Activated B cell treated with CpG ODN at 0.5 μM for 24 hours (primary cell): ENCODE results near the gene FZD7. TPM values are rescaled to one million over a fixed set of nuclear protein-coding genes. Genes with fewer than 3 reads are reported as not detected.
A peak's percentile ranks its signal among the peaks of the same experiment; 100 is the strongest.

ENCODE experiments used
- ATAC-seq: fragments of 200-7000 bp; cut with Tn5 transposase; one replicate; pipeline ENCODE4 v1.10.0; 2021; ENCODE audit warnings: low read depth, mild to moderate bottlenecking, moderate library complexity
- CTCF ChIA-PET: fragments of 350-600 bp; sonication (Branson Sonifier 250); formaldehyde crosslinking; loops from one replicate; lab custom pipeline; 2021; ENCODE audit warnings: antibody characterized with exemption; lab: Charles Lee
- POLR2A ChIA-PET: fragments of 350-600 bp; sonication (Branson Sonifier 250); formaldehyde crosslinking; loops from one replicate; lab custom pipeline; 2021; ENCODE audit warnings: antibody characterized with exemption; lab: Charles Lee
- DNase-seq: peaks from one replicate; pipeline ENCODE4 v3.0.0; 2022
- H3K27ac Mint-ChIP-seq: one replicate; pipeline ENCODE4 v1.8.0; 2020; ENCODE audit warnings: mixed read lengths
- H3K27me3 Mint-ChIP-seq: one replicate; pipeline ENCODE4 v1.8.0; 2021; ENCODE audit warnings: mixed read lengths
- H3K36me3 Mint-ChIP-seq: one replicate; pipeline ENCODE4 v1.8.0; 2021; ENCODE audit warnings: low read depth, mixed read lengths
- H3K4me1 Mint-ChIP-seq: one replicate; pipeline ENCODE4 v1.8.0; 2021; ENCODE audit warnings: mixed read lengths
- H3K4me3 Mint-ChIP-seq: one replicate; pipeline ENCODE4 v1.8.0; 2020; ENCODE audit warnings: mild to moderate bottlenecking, mixed read lengths
- H3K9me3 Mint-ChIP-seq: one replicate; pipeline ENCODE4 v1.8.0; 2020; ENCODE audit warnings: mixed read lengths
- intact Hi-C: fragments of 100-400 bp; cut with micrococcal nuclease; formaldehyde crosslinking; loops from one replicate; pipeline ENCODE4 v1.15.1; 2024
- total RNA-seq: library from RNA; stranded (reverse); gene quantifications from 2 replicates; pipeline ENCODE4 v1.2.3, GENCODE V29; 2022
- TF ChIP-seq, protein P1 (sequence below): fragments of 200-600 bp; IDR thresholded peaks from one replicate; pipeline ENCODE4 v1.8.0; 2022; ENCODE audit warnings: antibody characterized with exemption, mild to moderate bottlenecking

Gene FZD7
- total RNA-seq, 1 donor from 2014 or later, result 0.33 TPM

DNA sequence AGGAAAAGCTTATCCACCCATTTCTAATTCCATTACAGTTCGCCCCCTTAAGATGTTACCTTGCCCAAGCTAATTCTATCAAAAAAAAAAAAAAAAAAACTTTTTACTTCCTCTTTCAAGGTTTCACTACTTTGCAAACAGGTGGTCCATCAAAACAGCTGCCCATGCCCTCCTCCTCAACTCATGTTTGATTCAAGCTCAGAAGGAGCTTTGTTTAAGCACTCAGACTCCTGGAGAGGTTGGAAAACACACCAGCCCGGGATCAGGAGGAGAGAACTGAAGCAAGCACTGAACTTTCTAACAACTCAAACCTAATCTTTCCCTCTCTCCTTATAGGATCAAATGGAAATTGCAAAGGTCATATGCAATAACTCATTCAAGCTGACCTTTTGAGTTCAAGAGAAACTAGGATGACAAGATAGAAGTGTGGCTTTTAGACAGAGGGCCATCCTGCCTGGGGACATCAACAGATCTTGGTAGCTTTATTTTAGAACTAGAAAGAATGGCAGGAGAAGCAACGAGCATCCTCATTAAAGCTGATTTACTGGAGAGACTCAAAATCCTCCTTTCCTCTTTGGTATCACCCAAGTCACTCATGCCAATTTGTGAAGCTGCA is 28.3 kb upstream of the FZD7 start:
- Mint-ChIP-seq H3K27ac (no peak overlapping the region), H3K27me3 (peaks cover 8% of the 10 kb centered on the region), H3K9me3 (no peaks in the 10 kb centered on the region), H3K4me1 (peaks cover 14% of the 10 kb centered on the region), H3K36me3 (no peaks in the 10 kb centered on the region), H3K4me3 (no peak overlapping the region)
- TF ChIP-seq, protein P1, sequence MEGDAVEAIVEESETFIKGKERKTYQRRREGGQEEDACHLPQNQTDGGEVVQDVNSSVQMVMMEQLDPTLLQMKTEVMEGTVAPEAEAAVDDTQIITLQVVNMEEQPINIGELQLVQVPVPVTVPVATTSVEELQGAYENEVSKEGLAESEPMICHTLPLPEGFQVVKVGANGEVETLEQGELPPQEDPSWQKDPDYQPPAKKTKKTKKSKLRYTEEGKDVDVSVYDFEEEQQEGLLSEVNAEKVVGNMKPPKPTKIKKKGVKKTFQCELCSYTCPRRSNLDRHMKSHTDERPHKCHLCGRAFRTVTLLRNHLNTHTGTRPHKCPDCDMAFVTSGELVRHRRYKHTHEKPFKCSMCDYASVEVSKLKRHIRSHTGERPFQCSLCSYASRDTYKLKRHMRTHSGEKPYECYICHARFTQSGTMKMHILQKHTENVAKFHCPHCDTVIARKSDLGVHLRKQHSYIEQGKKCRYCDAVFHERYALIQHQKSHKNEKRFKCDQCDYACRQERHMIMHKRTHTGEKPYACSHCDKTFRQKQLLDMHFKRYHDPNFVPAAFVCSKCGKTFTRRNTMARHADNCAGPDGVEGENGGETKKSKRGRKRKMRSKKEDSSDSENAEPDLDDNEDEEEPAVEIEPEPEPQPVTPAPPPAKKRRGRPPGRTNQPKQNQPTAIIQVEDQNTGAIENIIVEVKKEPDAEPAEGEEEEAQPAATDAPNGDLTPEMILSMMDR, result no peak
- POLR2A ChIA-PET, result no interaction called here
- ATAC-seq, result peak; percentile 60
- no peak for DNase-seq
- CTCF ChIA-PET, result no interaction called here
- intact Hi-C loops, result loop anchor here (2.0 kb wide), 1 partner anchor 29 kb away; no protein-coding TSS in a partner anchor

DNA sequence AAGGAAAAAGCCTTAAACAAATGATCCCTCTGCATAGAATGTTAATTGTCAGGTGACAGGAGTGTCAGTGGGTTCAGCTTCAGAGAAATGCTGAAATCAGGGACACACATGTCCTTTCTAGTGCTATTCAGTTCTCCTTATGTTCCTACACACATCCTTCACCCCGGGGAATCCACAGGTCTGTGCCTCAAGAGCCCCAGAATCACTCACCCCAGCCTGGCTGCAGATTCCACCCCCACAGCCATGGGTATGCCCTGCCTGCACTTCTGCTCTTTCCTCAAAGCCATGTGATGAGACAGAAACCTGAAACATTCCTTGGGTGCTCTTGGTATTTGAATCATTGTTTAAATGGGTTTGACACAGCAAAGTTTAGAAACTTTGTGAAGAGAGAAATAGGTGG is 27.4 kb upstream of the FZD7 start:
- no peak for DNase-seq
- Mint-ChIP-seq H3K27me3 (peaks cover 14% of the 10 kb centered on the region), H3K36me3 (no peaks in the 10 kb centered on the region), H3K4me3 (no peak overlapping the region), H3K9me3 (no peaks in the 10 kb centered on the region), H3K27ac (no peak overlapping the region), H3K4me1 (peaks cover 14% of the 10 kb centered on the region)
- CTCF ChIA-PET, result no interaction called here
- TF ChIP-seq, protein P1, result no peak
- POLR2A ChIA-PET, result no interaction called here
- ATAC-seq, result no peak
- intact Hi-C loops, result no loop called here

DNA sequence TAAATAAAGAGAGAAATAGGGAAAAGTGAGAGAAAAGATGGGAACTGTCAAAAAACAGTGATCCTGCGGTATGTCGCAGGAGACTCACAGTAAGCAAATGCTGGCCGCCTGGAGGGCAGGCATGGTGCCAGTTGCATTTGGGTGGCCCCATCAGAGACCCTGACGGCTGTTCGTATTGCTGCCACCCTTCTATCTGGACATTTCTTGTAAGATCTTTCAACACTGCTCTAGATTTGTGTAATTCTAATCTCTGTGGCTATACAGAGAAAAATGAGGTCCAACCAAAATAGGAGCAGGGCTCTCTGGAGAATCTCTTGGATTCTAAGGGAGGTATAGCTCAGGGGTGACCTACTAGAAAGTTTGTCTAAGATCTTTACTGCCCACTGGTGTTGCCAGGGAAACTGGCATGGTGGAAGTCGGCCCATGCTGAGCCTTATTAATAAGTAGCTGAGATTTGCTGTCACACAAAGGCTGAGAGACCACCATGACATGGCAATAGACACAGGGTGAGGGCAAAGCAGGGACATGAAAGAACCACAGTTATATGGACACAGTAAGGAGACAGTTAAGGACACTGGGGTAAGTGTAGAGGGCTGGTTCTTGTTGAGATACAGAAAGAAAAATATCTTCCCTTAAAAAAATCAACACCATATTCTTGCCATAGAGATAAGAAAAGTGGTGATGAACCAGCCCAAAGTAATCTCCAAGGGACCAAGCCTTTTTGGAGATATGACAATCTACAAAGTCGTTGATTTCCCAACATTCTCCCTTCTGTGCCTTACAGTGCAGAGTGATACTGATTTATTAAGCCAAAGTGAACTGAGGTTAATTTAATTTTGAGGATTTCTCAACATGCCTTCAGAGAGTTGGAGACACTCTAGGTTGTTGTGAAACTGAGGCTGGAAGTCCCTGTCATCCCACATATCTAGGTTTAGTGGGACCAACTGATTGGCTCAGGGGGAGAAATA is 26.4 kb upstream of the FZD7 start:
- Mint-ChIP-seq H3K27me3 (peaks cover 20% of the 10 kb centered on the region), H3K4me3 (no peak overlapping the region), H3K4me1 (peaks cover 14% of the 10 kb centered on the region), H3K27ac (no peak overlapping the region), H3K36me3 (no peaks in the 10 kb centered on the region), H3K9me3 (no peaks in the 10 kb centered on the region)
- ChIA-PET CTCF (no interaction called here), POLR2A (no interaction called here)
- TF ChIP-seq, protein P1, result no peak
- ATAC-seq, result no peak
- DNase-seq, result no peak
- intact Hi-C loops, result no loop called here

DNA sequence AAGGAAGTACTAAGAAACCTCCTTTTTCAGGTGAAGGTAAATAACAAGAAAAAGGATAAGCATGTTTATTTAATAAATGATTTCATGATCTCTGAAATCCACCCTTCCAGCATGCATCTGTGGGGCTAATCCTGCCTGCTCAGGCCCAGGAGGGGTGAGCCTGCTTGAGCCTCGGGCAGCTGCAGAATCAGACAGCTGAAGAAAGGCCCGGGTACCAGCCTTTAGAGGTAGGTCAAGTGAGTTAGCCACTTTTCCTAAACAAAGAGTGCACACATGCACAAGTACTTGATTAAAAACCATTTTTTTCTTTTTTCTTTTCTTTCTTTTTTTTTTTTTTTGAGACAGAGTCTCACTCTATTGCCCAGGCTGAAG is 25.7 kb upstream of the FZD7 start:
- DNase-seq, result no peak
- no peak for ATAC-seq
- H3K27ac Mint-ChIP-seq, result no peak overlapping the region
- H3K4me3 Mint-ChIP-seq, result no peak overlapping the region
- ChIA-PET CTCF (no interaction called here), POLR2A (no interaction called here)
- intact Hi-C loops, result no loop called here
- peaks cover 20% of the 10 kb centered on the region for H3K27me3 Mint-ChIP-seq
- H3K9me3 Mint-ChIP-seq, result no peaks in the 10 kb centered on the region
- no peaks in the 10 kb centered on the region for H3K36me3 Mint-ChIP-seq
- TF ChIP-seq, protein P1, result no peak
- peaks cover 14% of the 10 kb centered on the region for H3K4me1 Mint-ChIP-seq

DNA sequence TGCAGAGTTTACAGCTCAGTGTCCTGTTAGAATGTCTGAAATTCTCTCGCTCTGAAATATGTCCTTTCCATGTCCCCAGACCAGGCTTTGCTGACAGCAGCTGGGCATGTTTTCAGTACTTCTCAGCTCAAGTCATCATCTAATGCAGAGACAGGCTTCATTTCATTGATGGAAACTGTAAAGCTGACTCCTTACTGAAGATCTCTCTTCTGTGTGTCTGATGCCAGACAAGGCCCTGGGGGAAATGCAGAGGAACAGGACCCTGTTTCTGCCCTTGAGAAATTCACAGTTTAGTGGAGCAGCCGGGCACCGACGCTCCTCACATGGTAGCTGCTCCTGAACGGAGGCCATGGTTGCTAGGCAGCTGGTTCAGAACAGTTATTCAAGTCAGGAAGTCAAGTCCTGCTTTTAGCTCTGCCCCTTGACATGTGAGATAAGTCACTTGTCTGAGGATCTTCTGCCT is 24.6 kb upstream of the FZD7 start:
- Mint-ChIP-seq H3K36me3 (no peaks in the 10 kb centered on the region), H3K4me3 (no peak overlapping the region), H3K27me3 (peaks cover 22% of the 10 kb centered on the region), H3K9me3 (no peaks in the 10 kb centered on the region), H3K4me1 (peaks cover 9% of the 10 kb centered on the region), H3K27ac (no peak overlapping the region)
- ChIA-PET CTCF (no interaction called here), POLR2A (no interaction called here)
- DNase-seq (no peak), ATAC-seq (no peak)
- intact Hi-C loops, result no loop called here
- TF ChIP-seq, protein P1, result no peak
